Dermis microvascular lymphatic vessel endothelial cell (primary cell): ENCODE measurements around the gene MYCT1. TPM values are rescaled to one million over a fixed set of nuclear protein-coding genes. Genes with fewer than 3 reads are reported as not detected.
"Not testable (repeated sequence)": the region's sequence is repeated elsewhere in the genome, so short reads cannot be mapped to it uniquely, and the experiment has no call there.

Experiments used
- DNase-seq, 2 donors: peaks; one replicate each; pipeline versions ENCODE4 v3.0.0 to v3.0.0-alpha.2; 2010; ENCODE audit warnings: low read depth in 2 of 2
- total RNA-seq: library from RNA; depleted of rRNA; stranded (reverse); fragments of >200 nt; gene quantifications from 2 replicates; pipeline ENCODE4 v1.2.1, GENCODE V29; 2014

The MYCT1 gene
- total RNA-seq = 120 and 209 TPM in 2 replicates

DNA sequence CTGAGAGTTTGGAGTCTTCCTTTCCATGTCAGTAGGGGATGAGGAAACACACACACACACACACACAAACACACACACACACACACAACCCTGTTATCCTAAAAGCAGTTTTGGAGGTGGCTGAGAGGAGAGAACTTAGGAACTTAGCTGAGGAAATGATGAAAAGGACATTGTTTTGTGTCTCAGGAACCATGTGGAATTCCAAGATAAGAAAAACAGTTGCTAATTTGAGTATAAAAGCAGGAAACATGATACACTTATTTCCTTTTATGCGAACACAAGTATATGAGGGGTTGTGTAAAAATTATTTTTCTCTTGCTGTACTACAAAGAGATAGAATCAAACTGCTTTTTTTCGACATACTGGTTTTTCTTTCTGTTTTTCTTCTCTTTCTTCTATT, at the start of gene MYCT1:
Gene MYCT1, plus strand, starts transcription at position 264 of the 400 bp plus-strand sequence. Its CDS starts 6 bp downstream, at position 270.
- peak; percentile 95 to 99 for DNase-seq

DNA sequence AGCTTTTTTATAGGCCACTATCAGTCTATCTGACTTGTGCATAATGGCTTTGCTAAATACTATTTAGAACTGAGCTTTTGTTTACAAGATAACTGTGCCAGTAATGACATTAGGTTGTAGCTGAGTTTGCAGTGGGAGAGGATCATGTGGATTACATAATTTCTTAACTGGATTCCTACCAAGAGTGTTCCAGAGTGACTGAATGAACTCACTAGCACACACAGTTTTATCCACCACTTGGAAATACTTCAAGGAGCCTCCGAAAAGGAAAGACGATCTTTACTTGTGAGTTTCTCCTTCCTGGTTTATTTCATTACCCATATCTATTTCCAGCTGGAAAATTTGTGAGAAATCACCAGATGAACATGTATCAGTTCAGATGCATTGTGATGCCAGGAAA, 49.6 kb upstream of the MYCT1 start:
- no peak for DNase-seq

DNA sequence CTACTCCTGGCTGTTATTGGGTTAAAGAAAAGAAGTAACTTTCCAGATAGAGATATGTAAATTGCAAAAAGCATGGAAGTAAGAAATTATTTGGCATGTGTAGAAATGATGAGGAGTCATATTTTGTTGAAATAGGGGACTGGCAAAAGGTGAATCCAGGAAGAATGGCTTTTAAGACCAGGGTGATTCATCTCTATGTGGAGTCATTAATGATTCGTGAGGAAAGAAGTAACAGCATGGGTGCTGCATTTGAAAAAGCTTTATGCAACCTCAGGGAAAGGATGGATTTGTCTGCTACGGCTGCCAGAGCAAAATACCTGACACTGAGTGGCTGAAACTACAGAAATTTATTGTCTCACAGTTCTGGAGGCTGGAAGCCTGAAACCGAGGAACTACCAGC, 45.7 kb upstream of the MYCT1 start:
- no peak for DNase-seq

GRCh38 chr6:152661776-152662175, 35.9 kb upstream of the MYCT1 start:
- no peak for DNase-seq

GRCh38 chr6:152669895-152670294, 27.8 kb upstream of the MYCT1 start:
- peak; percentile 52 to 59 for DNase-seq

- peak; percentile 39 to 51 for DNase-seq
Observed at GRCh38 chr6:152671171-152671570, 26.5 kb upstream of the MYCT1 start.

GRCh38 chr6:152673236-152673635, 24.5 kb upstream of the MYCT1 start:
- peak in 1 of 2 donors; percentile 59 for DNase-seq

DNA sequence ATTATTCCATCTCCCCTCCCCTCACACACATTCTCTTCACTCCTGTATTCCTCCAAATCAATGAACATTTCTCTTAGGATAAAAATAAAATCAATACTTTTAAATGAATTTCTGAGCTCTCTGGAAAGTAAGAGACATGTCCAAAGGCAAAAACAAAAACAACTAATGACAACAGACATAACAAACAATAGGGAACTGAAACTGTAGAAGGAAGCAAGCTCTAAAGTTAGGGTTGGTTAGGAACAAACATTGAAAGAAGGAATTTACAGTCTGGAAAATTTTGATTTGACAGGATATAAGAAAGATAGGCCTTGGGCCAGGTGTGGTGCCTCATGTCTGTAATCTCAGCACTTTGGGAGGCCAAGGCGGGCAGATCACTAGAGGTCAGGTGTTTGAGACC, 17.5 kb upstream of the MYCT1 start:
- no peak for DNase-seq

DNA sequence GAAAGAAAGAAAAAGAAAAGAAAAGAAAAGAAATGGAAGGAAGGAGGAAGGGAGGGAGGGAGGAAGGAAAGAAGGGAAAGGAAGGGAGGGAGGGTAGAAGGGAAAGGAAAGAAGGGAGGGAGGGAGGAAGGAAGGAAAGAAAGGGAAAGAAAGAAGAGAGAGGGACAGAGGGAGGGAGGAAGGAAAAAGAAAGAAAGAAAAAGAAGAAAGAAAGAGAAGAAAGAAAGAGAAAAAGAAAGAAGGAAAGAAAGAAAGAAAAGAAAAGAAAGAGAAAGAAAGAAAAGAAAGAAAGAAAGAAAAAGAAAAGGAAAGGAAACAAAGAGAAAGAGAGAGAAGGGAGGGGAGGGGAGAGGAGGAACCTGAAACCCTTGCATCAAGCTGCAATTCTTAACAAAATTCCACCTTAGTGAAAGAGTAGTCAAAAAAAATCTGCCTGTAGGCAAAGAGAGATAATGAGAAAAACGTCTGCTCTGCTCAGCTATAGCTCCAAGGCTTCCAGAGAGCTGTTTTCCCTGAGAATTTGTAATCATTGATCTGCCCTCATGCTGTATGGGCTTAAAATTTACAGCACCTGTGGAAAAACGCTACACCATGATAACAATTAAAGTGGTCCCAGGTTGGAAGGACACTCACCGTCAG, 16.7 kb upstream of the MYCT1 start:
- DNase-seq = no peak

GRCh38 chr6:152682141-152682540, 15.6 kb upstream of the MYCT1 start:
- DNase-seq = no peak

DNA sequence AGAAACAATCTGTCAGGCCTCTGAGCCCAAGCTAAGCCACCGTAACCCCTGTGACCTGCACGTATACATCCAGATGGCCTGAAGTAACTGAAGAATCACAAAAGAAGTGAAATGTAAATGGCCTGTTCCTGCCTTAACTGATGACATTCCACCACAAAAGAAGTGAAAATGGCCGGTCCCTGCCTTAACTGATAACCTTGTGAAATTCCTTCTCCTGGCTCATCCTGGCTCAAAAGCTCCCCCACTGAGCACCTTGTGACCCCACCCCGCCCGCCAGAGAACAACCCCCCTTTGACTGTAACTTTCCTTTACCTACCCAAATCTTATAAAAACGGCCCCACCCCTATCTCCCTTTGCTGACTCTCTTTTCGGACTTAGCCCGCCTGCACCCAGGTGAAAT, 14.8 kb upstream of the MYCT1 start:
- DNase-seq = not testable (repeated sequence)

DNA sequence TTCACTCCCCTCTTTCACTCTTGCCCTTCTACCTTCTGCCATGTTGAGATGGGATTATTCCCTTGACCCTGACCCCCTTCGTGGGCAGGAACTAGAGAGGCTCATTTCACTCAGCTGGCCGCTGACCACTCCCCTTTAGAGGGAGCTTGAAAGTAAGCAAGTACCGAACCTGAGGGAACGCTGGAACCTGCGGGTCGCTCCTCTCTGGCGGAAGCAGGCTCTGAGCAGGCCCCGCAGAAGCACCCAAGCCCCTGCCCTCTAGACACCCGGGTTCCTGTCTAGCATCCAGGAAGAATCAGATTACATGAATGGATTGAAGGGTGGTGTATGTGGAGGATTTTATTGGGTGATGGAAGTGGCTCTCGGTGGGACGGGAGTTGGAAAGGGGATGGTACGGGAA, 11.9 kb upstream of the MYCT1 start:
- DNase-seq = no peak

DNA sequence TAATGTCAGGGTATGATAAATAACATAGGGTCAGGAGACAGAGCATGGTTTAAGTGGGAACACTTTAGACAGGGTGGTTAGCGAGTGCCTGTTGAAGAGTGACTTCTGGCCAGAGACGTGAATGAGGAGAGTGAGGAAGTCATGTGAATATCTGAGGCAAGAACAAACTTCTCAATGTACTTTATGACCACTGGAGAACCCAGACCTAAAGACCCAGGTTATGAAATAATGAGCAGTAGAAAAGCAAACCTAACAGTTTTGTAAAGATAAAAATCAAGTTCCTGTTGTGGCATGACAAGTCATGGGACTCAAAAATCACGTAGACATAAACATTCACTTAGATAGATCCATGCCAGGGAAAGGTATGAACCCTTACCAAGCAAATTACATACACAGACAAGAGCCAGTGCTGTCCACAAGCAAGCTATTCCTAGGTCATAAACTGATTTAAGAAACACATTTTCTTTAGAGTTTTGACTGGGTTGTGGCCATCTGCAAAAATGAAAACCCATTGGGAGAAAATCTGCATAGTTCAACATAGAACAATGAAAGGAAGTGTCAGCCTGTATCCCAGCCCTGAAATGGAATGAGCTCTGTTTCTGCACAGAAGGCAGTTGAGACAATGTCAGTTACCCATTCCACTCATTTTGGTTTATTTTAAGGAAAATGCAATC, 2.2 kb upstream of the MYCT1 start:
- DNase-seq = peak in 1 of 2 donors; percentile 71

DNA sequence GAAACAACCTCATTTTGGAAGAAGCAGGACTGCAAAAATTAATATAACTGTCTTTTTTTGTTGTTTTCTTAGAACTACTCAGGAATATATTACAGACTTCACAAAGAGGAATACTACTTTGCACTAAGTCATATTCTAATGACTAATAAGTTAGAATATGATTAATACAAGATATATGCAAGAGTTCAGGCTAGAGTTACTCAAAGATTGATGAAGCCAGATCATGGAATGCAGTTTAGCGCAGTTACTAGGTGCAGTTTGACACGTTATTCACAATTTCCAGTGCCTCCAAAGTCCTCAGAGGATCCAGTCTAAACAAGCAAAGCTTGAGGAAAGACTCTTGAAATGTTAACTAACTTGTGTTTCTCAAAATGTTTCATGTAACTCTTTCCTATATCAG, 1.2 kb upstream of the MYCT1 start:
- peak in 1 of 2 donors; percentile 75 for DNase-seq

GRCh38 chr6:152698692-152699091, 995 bp downstream of the MYCT1 start:
- peak; percentile 59 to 64 for DNase-seq

DNA sequence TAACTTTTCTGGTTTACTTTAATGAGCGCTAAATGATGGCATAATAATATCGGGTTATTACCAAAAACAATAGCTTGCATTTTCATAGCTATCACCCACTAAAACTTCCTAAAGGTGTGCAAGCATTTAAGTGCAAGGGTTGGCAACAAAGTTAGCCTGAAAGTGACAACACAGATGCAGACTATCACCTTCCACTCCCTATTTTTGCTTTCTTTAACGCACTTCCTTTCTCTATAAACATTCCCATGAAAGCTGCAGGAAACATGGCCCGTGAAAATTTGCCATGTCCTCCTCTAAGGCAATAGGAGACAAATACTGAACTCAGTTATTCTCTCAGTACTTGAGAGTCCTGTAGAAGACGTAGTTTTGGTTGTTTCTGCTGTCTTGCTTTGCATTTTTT, 2.7 kb downstream of the MYCT1 start:
- DNase-seq = peak in 1 of 2 donors; percentile 72

DNA sequence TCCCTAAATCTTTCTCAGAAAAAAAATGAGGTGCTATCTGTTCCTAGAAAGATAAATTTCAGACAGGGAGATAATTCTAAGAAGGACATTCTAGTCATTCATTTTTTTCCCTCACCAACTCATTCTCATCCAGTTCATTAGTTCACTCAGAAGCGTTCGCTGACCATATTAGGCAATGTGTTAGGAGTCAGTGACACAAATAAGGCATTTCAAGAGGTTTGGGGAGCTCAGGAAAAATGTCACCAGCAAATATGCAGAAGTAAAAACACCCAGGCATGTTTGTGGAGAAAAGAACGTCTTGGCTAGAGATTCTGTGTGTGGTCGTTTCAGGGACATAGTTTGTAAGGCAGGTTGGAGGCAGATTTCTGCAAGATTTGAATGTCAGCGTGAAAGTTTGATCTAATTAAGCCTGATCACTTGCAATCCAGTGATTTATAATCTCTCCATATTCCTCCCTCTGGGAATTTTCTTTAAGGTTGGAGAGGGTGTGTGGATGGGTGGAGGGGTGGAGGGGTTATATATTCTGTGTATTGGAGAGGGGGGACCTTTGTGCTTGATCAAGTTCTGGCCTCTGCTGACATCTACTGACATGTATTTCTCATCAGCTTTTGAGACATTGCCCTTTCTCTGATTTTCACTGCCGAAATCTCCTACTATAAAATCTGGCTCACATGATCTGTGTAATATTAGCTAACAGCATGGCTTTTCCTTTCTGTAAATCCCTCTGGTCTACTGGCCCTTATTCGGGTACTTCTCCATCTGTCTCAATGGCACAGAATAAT, 3.6 kb downstream of the MYCT1 start:
- peak in 1 of 2 donors; percentile 58 for DNase-seq

DNA sequence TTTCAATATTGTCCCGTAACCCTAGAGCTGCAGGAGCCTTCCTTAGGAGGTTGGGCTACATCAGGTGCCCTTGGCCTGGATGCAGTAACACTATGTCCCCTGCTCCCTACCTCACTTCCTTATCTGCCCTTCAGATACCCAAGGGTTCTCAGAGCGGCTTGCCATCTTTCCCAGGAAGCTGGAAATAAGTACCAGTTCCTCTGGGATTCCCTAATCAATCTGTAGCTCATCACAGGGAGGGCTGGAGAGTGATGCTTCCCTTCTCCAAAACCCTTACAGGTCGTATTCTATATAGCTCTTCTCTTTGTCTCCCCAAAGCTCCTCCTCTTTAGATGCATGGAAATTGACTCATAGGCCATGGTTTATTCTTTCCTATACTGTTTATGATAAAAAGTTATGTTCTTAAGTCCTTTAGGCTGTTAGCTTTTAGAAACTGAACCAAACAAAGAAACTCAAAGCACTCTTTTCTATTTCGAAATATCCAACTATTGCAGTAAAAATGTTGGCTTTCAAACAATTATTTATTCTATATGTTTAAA, 4.2 kb downstream of the MYCT1 start:
- DNase-seq = peak in 1 of 2 donors; percentile 24

DNA sequence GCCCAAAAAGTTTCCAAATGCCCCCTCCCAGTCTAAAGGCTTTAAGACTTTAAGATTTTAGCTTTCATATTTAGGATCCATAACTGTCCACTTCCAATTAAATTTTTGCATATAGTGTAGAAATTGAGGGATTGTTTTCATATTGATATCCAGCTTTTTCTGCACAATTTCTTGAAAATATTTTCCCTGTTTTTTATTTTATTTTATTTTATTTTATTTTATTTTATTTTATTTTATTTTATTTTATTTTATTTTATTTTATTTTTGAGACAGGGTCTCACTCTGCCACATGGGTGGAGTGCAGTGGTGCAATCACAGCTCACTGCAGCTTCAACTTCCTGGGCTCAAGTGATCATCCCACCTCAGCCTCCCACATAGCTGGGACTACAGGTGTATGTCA, 6.1 kb downstream of the MYCT1 start:
- DNase-seq = not testable (repeated sequence)

DNA sequence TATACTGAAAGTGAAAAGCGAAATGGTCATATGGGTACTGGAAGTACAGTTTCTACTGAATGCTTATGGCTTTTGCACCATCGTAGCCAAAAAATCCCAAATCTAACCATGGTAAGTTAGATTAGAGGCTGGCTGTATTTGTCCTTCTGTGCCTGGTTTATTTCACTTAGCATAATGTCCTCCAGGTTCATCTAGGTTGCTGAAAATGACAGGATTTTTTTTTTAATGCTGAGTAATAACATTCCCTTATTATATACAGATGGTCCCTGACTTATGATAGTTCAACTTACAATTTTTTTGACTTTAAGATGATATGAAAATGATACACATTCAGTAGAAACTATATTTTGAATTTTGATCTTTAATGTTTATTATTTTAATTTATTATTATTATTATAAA, 7.6 kb downstream of the MYCT1 start:
- DNase-seq = no peak

DNA sequence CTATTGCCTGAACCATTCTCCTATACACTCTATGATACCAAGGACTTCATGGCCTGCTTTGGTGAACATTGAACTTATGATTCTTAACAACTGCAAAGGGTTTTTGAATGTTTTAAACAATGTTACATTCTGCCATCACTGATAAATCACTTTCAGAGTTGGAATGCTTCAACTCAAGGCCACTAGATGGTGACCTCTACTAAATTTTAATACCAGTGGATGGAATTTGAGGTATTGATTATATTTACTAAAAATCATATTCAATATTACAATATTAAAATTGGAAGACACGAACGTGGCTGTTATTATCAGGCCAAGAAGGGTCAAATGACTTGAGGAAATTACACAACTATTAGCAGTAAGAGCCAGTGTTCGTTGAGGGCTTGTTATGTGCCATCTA, 18.6 kb downstream of the MYCT1 start:
- DNase-seq = no peak

DNA sequence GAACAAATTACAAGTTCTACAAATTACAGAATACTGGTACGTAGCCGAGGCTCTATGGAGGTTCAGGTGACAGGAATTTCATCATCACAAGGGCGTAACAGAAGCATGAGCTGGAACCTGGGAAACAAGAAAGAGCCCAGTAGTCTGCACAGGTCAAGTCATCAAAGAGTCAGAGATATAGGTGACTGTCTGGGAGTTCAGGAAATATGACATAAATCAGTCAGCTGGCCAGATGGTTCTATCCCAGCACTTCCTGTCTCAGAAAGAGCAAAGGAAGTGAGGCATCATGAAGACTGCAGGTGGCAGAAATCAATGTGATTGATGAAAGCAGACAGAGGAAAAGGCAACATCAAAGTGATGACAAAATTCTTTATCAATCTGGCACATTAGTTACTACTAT, 23.3 kb downstream of the MYCT1 start:
- peak; percentile 89 to 98 for DNase-seq
